ENCODE measurements around the gene CFAP210.

- TF ChIP-seq ZNF654 (tag by site-specific recombination; IDR thresholded peaks at IDR 0.05; ENCODE audit: low read depth) = no peak
- no peak for TF ChIP-seq ZNF324 (tag by site-specific recombination; IDR thresholded peaks at IDR 0.05)
- no peak for TF ChIP-seq REST (tag by site-specific recombination; IDR thresholded peaks at IDR 0.05)
- no peak for TF ChIP-seq ZNF513 (tag by site-specific recombination; IDR thresholded peaks at IDR 0.05)
- no peak for TF ChIP-seq CTCF (tag by site-specific recombination; IDR thresholded peaks at IDR 0.05)
- TF ChIP-seq ZNF350 (tag by site-specific recombination; IDR thresholded peaks at IDR 0.05) = no peak
- TF ChIP-seq ZNF629 (tag by site-specific recombination; IDR thresholded peaks at IDR 0.05) = no peak
- no peak for TF ChIP-seq ZNF292 (tag by site-specific recombination; IDR thresholded peaks at IDR 0.05; ENCODE audit: borderline replicate concordance, low read depth)
- TF ChIP-seq MEIS1 (CRISPR knock-in tag; IDR thresholded peaks at IDR 0.05; ENCODE audit: borderline replicate concordance) = no peak
- TF ChIP-seq YY1 (tag by site-specific recombination; IDR thresholded peaks at IDR 0.05) = no peak
- no peak for TF ChIP-seq SP2 (tag by site-specific recombination; IDR thresholded peaks at IDR 0.05)
Measured at GRCh38 chr2:169662744-169663143, 31.5 kb downstream of the CFAP210 start.

Measured in HEK293 (cell line).